ENCODE measurements around the gene JAGN1. TPM values are rescaled to one million over a fixed set of nuclear protein-coding genes. Genes with fewer than 3 reads are reported as not detected.
A peak's percentile ranks its signal among the peaks of the same experiment; 100 is the strongest.
"Not testable (repeated sequence)": the region's sequence is repeated elsewhere in the genome, so short reads cannot be mapped to it uniquely, and the experiment has no call there.

The JAGN1 gene
- total RNA-seq: 10 to 100 TPM; 14.2 to 31.7 (median 25.2) TPM

DNA sequence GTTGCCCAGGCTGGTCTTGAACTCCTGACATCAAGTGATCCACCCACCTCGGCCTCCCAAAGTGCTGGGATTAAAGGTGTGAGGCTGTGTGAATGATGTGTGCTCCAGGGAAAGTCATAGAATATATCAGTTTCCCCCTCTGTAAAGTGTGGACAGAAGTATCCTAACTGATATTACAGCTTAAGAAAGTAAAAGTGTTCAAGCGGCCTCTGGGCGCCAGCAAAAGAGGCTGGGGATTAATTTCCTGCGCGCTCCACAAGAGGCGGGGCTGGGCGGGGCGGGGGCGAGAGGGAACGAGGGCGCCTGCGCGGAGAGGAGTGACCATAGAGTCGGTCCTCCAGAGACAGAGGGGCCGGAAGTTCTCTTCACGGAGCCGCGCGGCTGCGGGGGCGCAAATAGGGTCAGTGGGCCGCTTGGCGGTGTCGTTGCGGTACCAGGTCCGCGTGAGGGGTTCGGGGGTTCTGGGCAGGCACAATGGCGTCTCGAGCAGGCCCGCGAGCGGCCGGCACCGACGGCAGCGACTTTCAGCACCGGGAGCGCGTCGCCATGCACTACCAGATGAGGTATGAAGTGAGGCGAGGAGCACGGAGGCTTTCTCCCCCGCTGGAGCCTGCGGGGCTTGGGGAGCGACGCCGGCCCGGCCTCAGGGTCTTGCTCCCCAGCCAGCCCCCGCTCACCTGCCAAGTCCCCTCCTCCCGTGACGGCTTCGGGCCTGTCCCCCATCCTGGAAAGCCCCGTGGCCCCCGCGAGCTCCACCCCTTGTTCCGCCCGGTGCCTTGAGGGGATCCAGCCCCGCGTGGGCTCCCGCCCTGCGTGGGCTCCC, at the start of gene JAGN1:
Gene JAGN1, plus strand, starts transcription at position 362 of the 823 bp plus-strand sequence. Its CDS starts 113 bp downstream, at position 475.
- Histone ChIP-seq H3K27ac (peak within 1 kb of the TSS; percentile 83 to 88), H3K4me3 (peak within 1 kb of the TSS; percentile 85 to 99 (median 88)), H3K4me1 (replicated peaks in 1 of 2) (peaks cover 7 to 8% of the 10 kb centered on the region in 2 donors)
- in situ Hi-C loops (cut with MboI; ENCODE audit: low pct_unique_long_range_greater_than_20kb in 2 of 9, low sequenced_read_pairs in 9 of 9, unreplicated experiment in 9 of 9): no loop called here
- WGBS, 10 experiments: 0% methylated on average over 1 to 4 of the region's 62 CpGs; no CpG with 5 or more reads in 8 of the 10 experiments
- peak; percentile 86 to 97 (median 95) for ATAC-seq (replicated peaks in 6 of 8)

GRCh38 chr3:9841015-9841414, 49.4 kb upstream of the JAGN1 start:
- 80 to 100% (median 87%) methylated on average over 1 to 8 of the region's 8 CpGs for WGBS, 10 experiments
- Histone ChIP-seq H3K27ac (no peak overlapping the region), H3K4me1 (replicated peaks in 1 of 2) (peaks cover 0 to 8% of the 10 kb centered on the region in 2 donors), H3K4me3 (no peak overlapping the region)
- in situ Hi-C loops (cut with MboI; ENCODE audit: low pct_unique_long_range_greater_than_20kb in 2 of 9, low sequenced_read_pairs in 9 of 9, unreplicated experiment in 9 of 9): no loop called here
- ATAC-seq (replicated peaks in 6 of 8): no peak

- WGBS, 10 experiments: 0 to 20% (median 5%) methylated on average over 2 to 17 of the region's 42 CpGs; no CpG with 5 or more reads in 1 of the 10 experiments
- in situ Hi-C loops (cut with MboI; ENCODE audit: low pct_unique_long_range_greater_than_20kb in 2 of 9, low sequenced_read_pairs in 9 of 9, unreplicated experiment in 9 of 9): no loop called here
- H3K27ac ChIP-seq: peak within 1 kb of the TSS; percentile 24 to 62
- peak within 1 kb of the TSS; percentile 66 to 94 (median 72) for H3K4me3 ChIP-seq
- peaks cover 10 to 12% of the 10 kb centered on the region in 2 donors for H3K4me1 ChIP-seq (replicated peaks in 1 of 2)
- ATAC-seq (replicated peaks in 6 of 8): peak; percentile 95 to 99 (median 99)
Measured at GRCh38 chr3:9843715-9844438, 46.5 kb upstream of the JAGN1 start, which contains the start of gene RPUSD3. RPUSD3 (minus strand) TSS chr3:9844008; CDS start chr3:9843990, 18 bp downstream.

GRCh38 chr3:9846231-9846630, 44.2 kb upstream of the JAGN1 start:
- no peak for ATAC-seq (replicated peaks in 6 of 8)
- in situ Hi-C loops (cut with MboI; ENCODE audit: low pct_unique_long_range_greater_than_20kb in 2 of 9, low sequenced_read_pairs in 9 of 9, unreplicated experiment in 9 of 9): no loop called here
- H3K27ac ChIP-seq: no peak overlapping the region
- 50 to 92% (median 67%) methylated on average over 1 to 4 of the region's 6 CpGs; no CpG with 5 or more reads in 5 of the 10 experiments for WGBS, 10 experiments
- H3K4me3 ChIP-seq: no peak overlapping the region
- peaks cover 10 to 12% of the 10 kb centered on the region in 2 donors for H3K4me1 ChIP-seq (replicated peaks in 1 of 2)

- Histone ChIP-seq H3K4me3 (no peak overlapping the region), H3K4me1 (replicated peaks in 1 of 2) (peaks cover 10 to 12% of the 10 kb centered on the region in 2 donors), H3K27ac (no peak overlapping the region)
- in situ Hi-C loops (cut with MboI; ENCODE audit: low pct_unique_long_range_greater_than_20kb in 2 of 9, low sequenced_read_pairs in 9 of 9, unreplicated experiment in 9 of 9): no loop called here
- no peak for ATAC-seq (replicated peaks in 6 of 8)
- 80 to 100% (median 91%) methylated on average over 1 to 2 of the region's 6 CpGs; no CpG with 5 or more reads in 4 of the 10 experiments for WGBS, 10 experiments
Measured at GRCh38 chr3:9846931-9847488, 43.4 kb upstream of the JAGN1 start.

DNA sequence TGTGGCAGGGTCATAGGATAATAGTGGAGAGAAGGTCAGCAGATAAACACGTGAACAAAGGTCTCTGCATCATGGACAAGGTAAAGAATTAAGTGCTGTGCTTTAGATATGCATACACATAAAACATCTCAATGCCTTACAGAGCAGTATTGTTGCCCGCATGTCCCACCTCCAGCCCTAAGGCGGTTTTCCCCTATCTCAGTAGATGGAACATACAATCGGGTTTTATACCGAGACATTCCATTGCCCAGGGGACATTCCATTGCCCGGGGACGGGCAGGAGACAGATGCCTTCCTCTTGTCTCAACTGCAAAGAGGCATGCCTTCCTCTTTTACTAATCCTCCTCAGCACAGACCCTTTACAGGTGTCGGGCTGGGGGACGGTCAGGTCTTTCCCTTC, 42.5 kb upstream of the JAGN1 start:
- ATAC-seq (replicated peaks in 6 of 8); in situ Hi-C loops (cut with MboI; ENCODE audit: low pct_unique_long_range_greater_than_20kb in 2 of 9, low sequenced_read_pairs in 9 of 9, unreplicated experiment in 9 of 9): not testable (repeated sequence)
- WGBS, 10 experiments: 12 to 60% methylated on average over 1 to 5 of the region's 9 CpGs; no CpG with 5 or more reads in 8 of the 10 experiments

GRCh38 chr3:9848860-9849259, 41.5 kb upstream of the JAGN1 start:
- H3K27ac ChIP-seq; in situ Hi-C loops (cut with MboI; ENCODE audit: low pct_unique_long_range_greater_than_20kb in 2 of 9, low sequenced_read_pairs in 9 of 9, unreplicated experiment in 9 of 9); H3K4me3 ChIP-seq; ATAC-seq (replicated peaks in 6 of 8): not testable (repeated sequence)
- WGBS, 10 experiments: 0 to 56% (median 26%) methylated on average over 1 to 4 of the region's 4 CpGs; no CpG with 5 or more reads in 2 of the 10 experiments
- H3K4me1 ChIP-seq (replicated peaks in 1 of 2): peaks cover 6 to 12% of the 10 kb centered on the region in 2 donors

More for the DNA sequence above, 42.5 kb upstream of the JAGN1 start:
- H3K27ac ChIP-seq, H3K4me3 ChIP-seq: not testable (repeated sequence)
- peaks cover 8 to 12% of the 10 kb centered on the region in 2 donors for H3K4me1 ChIP-seq (replicated peaks in 1 of 2)

DNA sequence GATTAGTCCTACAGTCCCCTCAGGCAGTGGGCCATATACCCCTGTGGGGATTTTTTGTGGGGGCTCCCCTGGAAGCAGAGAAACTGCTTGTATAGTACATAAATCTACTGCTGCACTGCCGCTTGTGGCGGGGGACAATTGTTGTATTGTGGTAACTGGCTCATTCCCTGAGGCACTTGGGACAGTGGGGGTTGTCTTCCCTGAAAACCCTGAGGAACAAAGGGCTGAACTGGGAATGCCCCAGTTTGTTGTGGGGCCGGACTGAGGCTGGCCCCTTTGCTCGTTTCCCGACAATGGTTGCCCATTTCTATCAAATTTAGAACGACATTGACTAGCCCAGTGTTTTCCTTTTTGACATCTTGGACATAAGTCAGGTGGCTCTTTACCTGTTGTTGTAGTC, 39.0 kb upstream of the JAGN1 start:
- H3K27ac ChIP-seq; in situ Hi-C loops (cut with MboI; ENCODE audit: low pct_unique_long_range_greater_than_20kb in 2 of 9, low sequenced_read_pairs in 9 of 9, unreplicated experiment in 9 of 9); H3K4me3 ChIP-seq; ATAC-seq (replicated peaks in 6 of 8): not testable (repeated sequence)
- H3K4me1 ChIP-seq (replicated peaks in 1 of 2): peaks cover 2 to 12% of the 10 kb centered on the region in 2 donors
- 53 to 90% (median 68%) methylated on average over 1 to 4 of the region's 6 CpGs; no CpG with 5 or more reads in 4 of the 10 experiments for WGBS, 10 experiments

DNA sequence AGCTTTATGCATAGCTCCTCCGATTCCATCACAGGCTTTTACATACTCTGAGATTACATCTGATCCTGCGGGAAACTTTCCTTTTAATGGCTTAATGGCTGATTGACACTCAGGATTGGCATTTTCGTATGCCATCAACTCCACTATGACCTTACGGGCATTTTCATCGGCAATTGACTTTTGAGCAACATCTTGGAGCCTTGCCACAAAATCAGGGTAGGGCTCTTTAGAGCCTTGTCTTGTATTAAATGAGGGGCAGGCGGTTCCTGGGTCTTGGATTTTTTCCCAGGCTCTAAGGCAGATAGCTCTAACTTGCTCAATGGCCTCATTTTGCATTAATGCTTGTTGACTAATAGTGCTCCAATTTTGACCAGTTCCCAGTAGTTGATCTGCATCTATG, 38.5 kb upstream of the JAGN1 start:
- ATAC-seq (replicated peaks in 6 of 8); H3K27ac ChIP-seq; in situ Hi-C loops (cut with MboI; ENCODE audit: low pct_unique_long_range_greater_than_20kb in 2 of 9, low sequenced_read_pairs in 9 of 9, unreplicated experiment in 9 of 9); H3K4me3 ChIP-seq: not testable (repeated sequence)
- H3K4me1 ChIP-seq (replicated peaks in 1 of 2): peaks cover 2 to 12% of the 10 kb centered on the region in 2 donors
- WGBS, 10 experiments: 37 to 100% (median 89%) methylated on average over 2 to 6 of the region's 6 CpGs; no CpG with 5 or more reads in 2 of the 10 experiments

DNA sequence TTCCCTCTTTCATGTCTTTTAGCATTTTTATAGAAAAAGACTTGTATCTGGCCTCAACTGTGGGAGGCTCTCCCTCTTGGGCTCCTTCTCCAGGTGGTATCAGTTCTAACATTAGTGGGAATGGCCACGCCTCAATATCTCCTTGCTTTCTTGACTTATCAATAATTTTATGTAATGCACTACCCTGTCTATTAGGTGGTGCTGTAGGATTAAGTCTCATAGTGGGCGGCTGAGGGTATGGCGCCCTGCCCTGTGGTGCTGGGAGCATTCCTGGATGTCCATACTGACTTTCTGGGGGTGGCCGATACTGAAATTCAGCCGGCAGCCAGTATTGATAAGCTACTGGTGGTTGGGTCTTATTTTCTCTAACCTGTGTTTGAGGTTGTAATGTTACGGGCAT, 37.9 kb upstream of the JAGN1 start:
- in situ Hi-C loops (cut with MboI; ENCODE audit: low pct_unique_long_range_greater_than_20kb in 2 of 9, low sequenced_read_pairs in 9 of 9, unreplicated experiment in 9 of 9): no loop called here
- 81 to 96% (median 90%) methylated on average over 2 to 5 of the region's 6 CpGs; no CpG with 5 or more reads in 5 of the 10 experiments for WGBS, 10 experiments
- no peak for ATAC-seq (replicated peaks in 6 of 8)
- H3K4me3 ChIP-seq: no peak overlapping the region
- H3K4me1 ChIP-seq (replicated peaks in 1 of 2): peaks cover 2 to 10% of the 10 kb centered on the region in 2 donors
- H3K27ac ChIP-seq: no peak overlapping the region

- H3K4me3 ChIP-seq; H3K27ac ChIP-seq; in situ Hi-C loops (cut with MboI; ENCODE audit: low pct_unique_long_range_greater_than_20kb in 2 of 9, low sequenced_read_pairs in 9 of 9, unreplicated experiment in 9 of 9); H3K4me1 ChIP-seq (replicated peaks in 1 of 2); ATAC-seq (replicated peaks in 6 of 8): not testable (repeated sequence)
- 60 to 100% (median 96%) methylated on average over 1 to 4 of the region's 11 CpGs; no CpG with 5 or more reads in 1 of the 10 experiments for WGBS, 10 experiments
Measured at GRCh38 chr3:9854291-9854940, 36.0 kb upstream of the JAGN1 start.

DNA sequence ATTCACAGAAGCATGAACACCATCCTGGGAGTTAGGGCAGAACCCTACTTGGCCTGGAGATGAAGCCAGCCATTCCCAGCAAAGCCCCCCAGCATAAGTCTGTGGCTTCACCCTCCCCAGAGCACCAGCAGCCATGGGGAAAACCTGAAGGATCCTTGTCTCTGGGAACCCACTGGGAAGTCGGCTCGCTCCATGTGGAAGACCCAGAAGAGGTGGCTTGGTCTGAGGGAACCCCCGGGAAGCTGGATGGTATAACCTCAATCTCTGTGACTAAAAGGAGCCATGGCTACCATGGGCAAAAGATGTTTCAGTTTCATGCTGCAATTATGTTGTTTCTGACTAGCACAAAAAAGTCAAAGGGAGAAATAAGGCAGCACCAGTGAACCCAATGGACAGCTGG, 34.8 kb upstream of the JAGN1 start:
- Histone ChIP-seq H3K4me3 (no peak overlapping the region), H3K4me1 (replicated peaks in 1 of 2) (no peaks in the 10 kb centered on the region), H3K27ac (no peak overlapping the region)
- in situ Hi-C loops (cut with MboI; ENCODE audit: low pct_unique_long_range_greater_than_20kb in 2 of 9, low sequenced_read_pairs in 9 of 9, unreplicated experiment in 9 of 9): no loop called here
- WGBS, 10 experiments: 66 to 100% (median 88%) methylated on average over 2 to 3 of the region's 3 CpGs; no CpG with 5 or more reads in 5 of the 10 experiments
- ATAC-seq (replicated peaks in 6 of 8): no peak

Data from motor neuron (in vitro differentiated cells).